Tibial artery (tissue), 4 donors: ENCODE results near the gene PRKAR2B.

Experiments used
- DNase-seq, 2 donors: peaks; one replicate each; pipeline ENCODE4 v3.0.0-alpha.2; 2019
- H3K27ac ChIP-seq, 2 donors: fragments of 200-600 bp; sonication (generic) in 1 of 2; 1 replicate in 1 of 2; 2 replicates in 1 of 2; pipeline ENCODE4 v1.5.1; 2018 to 2019; ENCODE audit warnings: mild to moderate bottlenecking in 1 of 2
- H3K27me3 ChIP-seq, 2 donors: fragments of 200-600 bp; sonication (generic) in 1 of 2; one replicate each; pipeline versions ENCODE4 v1.5.1 to v1.6.0; 2016 to 2019
- H3K36me3 ChIP-seq, 3 donors: fragments of 200-600 bp; sonication (generic) in 2 of 3; one replicate each; pipeline ENCODE4 v1.5.1; 2016 to 2019; ENCODE audit warnings: mild to moderate bottlenecking in 2 of 3
- H3K4me1 ChIP-seq, 4 donors: fragments of 200-600 bp; sonication (generic) in 2 of 4; 1 replicate in 3 of 4; 2 replicates in 1 of 4; pipeline ENCODE4 v1.5.1; 2016 to 2019
- H3K4me3 ChIP-seq, 2 donors: fragments of 200-600 bp; sonication (generic) in 1 of 2; 1 replicate in 1 of 2; 2 replicates in 1 of 2; pipeline ENCODE4 v1.5.1; 2018 to 2019; ENCODE audit warnings: mild to moderate bottlenecking in 2 of 2
- H3K9me3 ChIP-seq, 3 donors: fragments of 200-600 bp; sonication (generic) in 1 of 3; one replicate each; pipeline ENCODE4 v1.5.1; 2016 to 2019
- CTCF ChIP-seq, 2 experiments: fragments of 200-600 bp in 1 of 2; fragments of 450-650 bp in 1 of 2; IDR thresholded peaks; one replicate each; pipeline ENCODE4 v1.5.1; 2017 to 2019; ENCODE audit warnings: antibody characterized with exemption in 2 of 2, mild to moderate bottlenecking in 1 of 2, moderate library complexity in 1 of 2
- intact Hi-C: fragments of 100-400 bp; cut with DNase I; formaldehyde crosslinking; loops from one replicate; pipeline ENCODE4 v1.15.0; 2023; ENCODE audit warnings: low total_unique reads

PRKAR2B gene

DNA sequence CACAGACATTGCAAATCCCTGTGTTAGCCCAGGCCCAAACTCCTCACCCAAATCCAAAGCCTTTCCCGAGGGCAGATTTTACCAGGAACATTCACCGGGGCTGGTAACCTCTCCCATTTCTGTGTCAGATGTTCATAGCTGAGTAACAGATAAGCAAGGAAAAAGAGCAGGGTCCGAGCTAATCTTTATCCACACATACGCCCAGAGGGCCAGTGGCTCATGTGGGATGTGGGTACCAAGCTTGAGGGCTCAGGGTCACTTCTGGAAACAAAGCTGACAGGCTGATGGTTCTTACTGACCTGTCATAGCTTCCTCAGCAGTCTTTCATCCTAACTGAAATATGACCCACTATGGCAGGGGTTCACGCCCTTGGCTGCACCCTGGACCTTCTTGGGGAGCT is 164.1 kb downstream of the PRKAR2B start:
- intact Hi-C loops, result no loop called here
- Histone ChIP-seq H3K9me3 (no peaks in the 10 kb centered on the region), H3K4me1 (peaks cover 0 to 31% (median 17%) of the 10 kb centered on the region in 4 donors), H3K4me3 (no peak overlapping the region), H3K36me3 (peaks cover 18 to 52% (median 40%) of the 10 kb centered on the region in 3 donors), H3K27me3 (no peaks in the 10 kb centered on the region), H3K27ac (peak overlapping the region; percentile 59 to 77)
- no peak for TF ChIP-seq CTCF (IDR thresholded peaks at IDR 0.05)
- no peak for DNase-seq

DNA sequence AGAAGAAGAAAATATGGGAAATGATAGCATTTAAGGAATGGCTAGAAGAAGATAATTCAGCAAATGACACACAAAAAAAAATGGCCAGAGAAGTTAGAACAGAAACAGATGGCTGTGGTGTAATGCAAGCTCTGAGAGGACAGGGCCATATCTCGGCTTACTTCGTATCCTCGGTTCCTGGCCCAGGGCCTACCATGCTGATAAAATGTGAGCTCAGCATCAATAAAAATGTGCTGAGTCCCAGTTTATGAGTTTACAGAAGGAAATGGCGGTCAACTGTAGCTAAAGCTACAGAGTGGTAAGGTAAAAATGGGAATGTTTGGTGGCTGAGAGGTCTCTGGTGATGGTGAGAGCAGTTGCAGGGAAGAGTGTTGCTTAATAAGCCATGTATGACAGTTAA is 165.1 kb downstream of the PRKAR2B start:
- Histone ChIP-seq H3K4me1 (peaks cover 0 to 31% (median 17%) of the 10 kb centered on the region in 4 donors), H3K27ac (peak overlapping the region in 1 of 2 donors; percentile 59), H3K36me3 (peaks cover 9 to 42% (median 30%) of the 10 kb centered on the region in 3 donors), H3K4me3 (no peak overlapping the region), H3K27me3 (no peaks in the 10 kb centered on the region), H3K9me3 (no peaks in the 10 kb centered on the region)
- intact Hi-C loops, result no loop called here
- TF ChIP-seq CTCF (IDR thresholded peaks at IDR 0.05), result no peak
- DNase-seq, result no peak

DNA sequence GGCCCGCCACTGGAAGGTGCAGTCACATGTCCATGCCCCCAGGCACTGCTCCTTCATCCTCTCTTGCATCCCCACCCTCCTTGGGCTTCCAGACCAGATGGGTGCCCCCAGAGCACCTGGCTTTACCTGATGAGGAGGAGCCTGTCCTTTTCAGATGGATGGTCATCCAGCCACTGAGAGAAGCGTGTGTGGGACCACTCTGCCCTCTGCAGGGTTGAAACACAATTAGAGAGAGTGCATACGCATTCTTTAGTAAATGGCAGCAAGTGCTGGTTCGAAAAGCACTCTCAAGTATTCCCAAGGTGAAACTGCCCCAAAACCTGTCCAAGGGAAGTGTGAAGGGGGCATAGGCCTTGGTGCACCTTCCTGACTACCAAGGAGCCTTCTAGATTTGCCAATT is 165.9 kb downstream of the PRKAR2B start:
- Histone ChIP-seq H3K36me3 (peaks cover under 1 to 33% (median 23%) of the 10 kb centered on the region in 3 donors), H3K4me3 (no peak overlapping the region), H3K27me3 (no peaks in the 10 kb centered on the region), H3K9me3 (no peaks in the 10 kb centered on the region), H3K4me1 (peaks cover 0 to 31% (median 17%) of the 10 kb centered on the region in 4 donors), H3K27ac (no peak overlapping the region)
- intact Hi-C loops, result no loop called here
- no peak for DNase-seq
- no peak for TF ChIP-seq CTCF (IDR thresholded peaks at IDR 0.05)
